CD14-positive monocyte (primary cell): ENCODE measurements around the gene ADAMTS10. TPM values are rescaled to one million over a fixed set of nuclear protein-coding genes. Genes with fewer than 3 reads are reported as not detected.

ENCODE experiments used
- DNase-seq, 3 donors: peaks; one replicate each; pipeline ENCODE4 v3.0.0-alpha.2; 2011 to 2022
- H2AFZ ChIP-seq: 2 replicates; pipeline ENCODE4 v1.6.0; 2012; ENCODE audit warnings: mild to moderate bottlenecking, low read depth, low read length, inconsistent platforms; ENCODE audit not compliant: insufficient read depth, poor library complexity, severe bottlenecking
- H3K27ac ChIP-seq, 2 donors: 1 replicate in 1 of 2; 2 replicates in 1 of 2; pipeline ENCODE4 v1.5.1; 2012 to 2013; ENCODE audit warnings: low read length in 2 of 2, control low read depth in 1 of 2, inconsistent platforms in 1 of 2, low read depth in 1 of 2, mild to moderate bottlenecking in 1 of 2
- H3K27me3 ChIP-seq, 2 donors: one replicate each; pipeline versions ENCODE4 v1.6.0 to v1.6.1; 2011 to 2013; ENCODE audit warnings: low read length in 2 of 2; ENCODE audit not compliant: control insufficient read depth in 2 of 2, insufficient read depth in 2 of 2
- H3K36me3 ChIP-seq, 2 donors: replicated peaks in 1 of 2; 1 replicate in 1 of 2; 2 replicates in 1 of 2; pipeline versions ENCODE4 v1.5.1 to v1.6.1; 2012 to 2013; ENCODE audit warnings: low read length in 2 of 2, control low read depth in 1 of 2, inconsistent platforms in 1 of 2, mild to moderate bottlenecking in 1 of 2; ENCODE audit not compliant: insufficient read depth in 2 of 2, control insufficient read depth in 1 of 2
- H3K4me1 ChIP-seq, 2 donors: 1 replicate in 1 of 2; 2 replicates in 1 of 2; pipeline versions ENCODE4 v1.5.1 to v1.6.1; 2012 to 2013; ENCODE audit warnings: low read length in 2 of 2, control low read depth in 1 of 2, inconsistent platforms in 1 of 2, mild to moderate bottlenecking in 1 of 2, moderate library complexity in 1 of 2; ENCODE audit not compliant: insufficient read depth in 2 of 2, control insufficient read depth in 1 of 2
- H3K4me2 ChIP-seq: replicated peaks from 2 replicates; pipeline ENCODE3; 2012; ENCODE audit warnings: low read length, moderate library complexity, mild to moderate bottlenecking; ENCODE audit not compliant: poor library complexity, severe bottlenecking; ENCODE audit errors: extremely low read depth
- H3K4me3 ChIP-seq, 3 experiments: fragments of 200-600 bp in 1 of 3; sonication (generic) in 1 of 3; replicated peaks in 1 of 3; 1 replicate in 2 of 3; 2 replicates in 1 of 3; pipeline ENCODE4 v1.5.1; 2011 to 2013; ENCODE audit warnings: low read length in 3 of 3, mild to moderate bottlenecking in 3 of 3, control low read depth in 2 of 3, low read depth in 2 of 3, inconsistent platforms in 1 of 3, moderate library complexity in 1 of 3
- H3K79me2 ChIP-seq: 2 replicates; pipeline ENCODE4 v1.6.0; 2012; ENCODE audit warnings: mild to moderate bottlenecking, control low read depth, inconsistent platforms, low read length, moderate library complexity; ENCODE audit not compliant: insufficient read depth
- H3K9ac ChIP-seq: 2 replicates; pipeline ENCODE4 v1.6.0; 2017; ENCODE audit warnings: low read length, mild to moderate bottlenecking; ENCODE audit not compliant: insufficient read depth, poor library complexity, severe bottlenecking
- H3K9me3 ChIP-seq, 2 donors: replicated peaks in 1 of 2; 1 replicate in 1 of 2; 2 replicates in 1 of 2; pipeline versions ENCODE4 v1.5.1 to v1.6.1; 2012 to 2013; ENCODE audit warnings: low read length in 2 of 2, control low read depth in 1 of 2; ENCODE audit not compliant: control insufficient read depth in 1 of 2, insufficient read depth in 1 of 2
- H4K20me1 ChIP-seq: 2 replicates; pipeline ENCODE4 v1.6.0; 2012; ENCODE audit warnings: mild to moderate bottlenecking, low read length, control low read depth, moderate library complexity; ENCODE audit not compliant: insufficient read depth
- H3K27ac Mint-ChIP-seq, 7 donors: one replicate each; pipeline ENCODE4 v1.8.0; 2020; ENCODE audit warnings: mild to moderate bottlenecking in 7 of 7, mixed read lengths in 7 of 7, moderate library complexity in 6 of 7, inconsistent platforms in 2 of 7
- H3K27me3 Mint-ChIP-seq, 3 donors: one replicate each; pipeline ENCODE4 v1.8.0; 2021 to 2022; ENCODE audit warnings: low read depth in 3 of 3, mild to moderate bottlenecking in 3 of 3, mixed read lengths in 3 of 3, moderate library complexity in 3 of 3, inconsistent platforms in 1 of 3
- H3K36me3 Mint-ChIP-seq, 2 donors: one replicate each; pipeline ENCODE4 v1.8.0; 2020; ENCODE audit warnings: mixed read lengths in 2 of 2, inconsistent platforms in 1 of 2, mild to moderate bottlenecking in 1 of 2
- H3K4me1 Mint-ChIP-seq: one replicate; pipeline ENCODE4 v1.8.0; 2020; ENCODE audit warnings: mild to moderate bottlenecking, mixed read lengths
- H3K4me3 Mint-ChIP-seq, 2 donors: one replicate each; pipeline ENCODE4 v1.8.0; 2020; ENCODE audit warnings: mild to moderate bottlenecking in 2 of 2, mixed read lengths in 2 of 2, moderate library complexity in 1 of 2
- H3K9me3 Mint-ChIP-seq, 7 donors: one replicate each; pipeline ENCODE4 v1.8.0; 2020 to 2022; ENCODE audit warnings: mixed read lengths in 7 of 7, mild to moderate bottlenecking in 6 of 7, moderate library complexity in 6 of 7, inconsistent platforms in 2 of 7
- CTCF ChIP-seq: fragments of 200-600 bp; IDR thresholded peaks from one replicate; pipeline ENCODE4 v1.8.0; 2022; ENCODE audit warnings: antibody characterized with exemption, mild to moderate bottlenecking
- WGBS: methylation state at CpG from one replicate; pipeline ENCODE4 v1.1.5; 2013; ENCODE audit warnings: missing lambda C conversion rate; ENCODE audit not compliant: insufficient coverage; 5-methylcytosine and 5-hydroxymethylcytosine counted together
- intact Hi-C, 2 donors: fragments of 100-400 bp; cut with micrococcal nuclease; formaldehyde crosslinking; loops; one replicate each; pipeline versions ENCODE4 v1.15.0 to v1.15.1; 2023
- polyA plus RNA-seq, 3 donors: library from polyadenylated mRNA; depleted of rRNA in 1 of 3; unstranded in 2 of 3; stranded (reverse) in 1 of 3; fragments of 300-500 nt in 2 of 3; fragments of >200 nt in 1 of 3; fragmentation: Illumina TruSeq in 2 of 3; gene quantifications; 1 replicate in 2 of 3; 2 replicates in 1 of 3; pipeline ENCODE4 v1.2.3, GENCODE V29; 2012 to 2021

ADAMTS10 gene
- polyA plus RNA-seq, 3 donors, result 2.3 TPM; not detected in 2

GRCh38 chr19:8635422-8635821, 24.9 kb upstream of the ADAMTS10 start:
- WGBS, result 65% methylated on average over 2 of the region's 8 CpGs
- Mint-ChIP-seq H3K27me3 (peaks cover 0 to 3% (median 0%) of the 10 kb centered on the region in 3 donors), H3K36me3 (no peaks in the 10 kb centered on the region), H3K9me3 (peaks cover 0 to 3% (median 2%) of the 10 kb centered on the region in 7 donors), H3K4me3 (no peak overlapping the region), H3K27ac (no peak overlapping the region), H3K4me1 (peaks cover 41% of the 10 kb centered on the region)
- H3K4me2 ChIP-seq, result no peak overlapping the region
- no peak overlapping the region for H2AFZ ChIP-seq
- peaks cover 33 to 36% of the 10 kb centered on the region in 2 donors for H3K4me1 ChIP-seq
- no peaks in the 10 kb centered on the region for H4K20me1 ChIP-seq
- H3K27ac ChIP-seq, result no peak overlapping the region
- H3K79me2 ChIP-seq, result no peaks in the 10 kb centered on the region
- H3K27me3 ChIP-seq, result no peaks in the 10 kb centered on the region
- TF ChIP-seq CTCF, result no peak
- no peaks in the 10 kb centered on the region for H3K36me3 ChIP-seq
- H3K9me3 ChIP-seq, result no peaks in the 10 kb centered on the region
- H3K4me3 ChIP-seq, result no peak overlapping the region
- no peak overlapping the region for H3K9ac ChIP-seq
- intact Hi-C loops, result no loop called here
- DNase-seq, result no peak

- Histone ChIP-seq H4K20me1 (no peaks in the 10 kb centered on the region), H3K36me3 (no peaks in the 10 kb centered on the region), H3K4me3 (no peak overlapping the region), H3K27me3 (no peaks in the 10 kb centered on the region), H3K4me1 (no peaks in the 10 kb centered on the region), H3K79me2 (no peaks in the 10 kb centered on the region), H2AFZ (no peak overlapping the region), H3K27ac (no peak overlapping the region), H3K9ac (no peak overlapping the region), H3K9me3 (no peaks in the 10 kb centered on the region), H3K4me2 (no peak overlapping the region)
- Mint-ChIP-seq H3K9me3 (peaks cover 0 to 8% (median 4%) of the 10 kb centered on the region in 7 donors), H3K36me3 (peaks cover 0 to 5% of the 10 kb centered on the region in 2 donors), H3K4me3 (no peak overlapping the region), H3K4me1 (peaks cover 5% of the 10 kb centered on the region), H3K27ac (no peak overlapping the region), H3K27me3 (peaks cover 0 to 2% (median 1%) of the 10 kb centered on the region in 3 donors)
- no peak for DNase-seq
- no peak for TF ChIP-seq CTCF
- 85% methylated on average over 5 of the region's 11 CpGs for WGBS
- intact Hi-C loops, result no loop called here
Observed at GRCh38 chr19:8631425-8631819, 20.9 kb upstream of the ADAMTS10 start.
